B cell (primary cell): Measurements from ENCODE around the gene TIAM2.

Experiments
- EZH2 ChIP-seq: IDR thresholded peaks from 2 replicates; pipeline ENCODE4 v1.6.1; 2012; ENCODE audit warnings: borderline replicate concordance, low read depth, mild to moderate bottlenecking, moderate library complexity, low read length; ENCODE audit not compliant: insufficient read depth, poor library complexity, severe bottlenecking
- TF ChIP-seq, protein P1 (sequence below): fragments of 200-600 bp; IDR thresholded peaks from one replicate; pipeline ENCODE4 v1.8.0; 2022; ENCODE audit warnings: antibody characterized with exemption, mild to moderate bottlenecking

DNA sequence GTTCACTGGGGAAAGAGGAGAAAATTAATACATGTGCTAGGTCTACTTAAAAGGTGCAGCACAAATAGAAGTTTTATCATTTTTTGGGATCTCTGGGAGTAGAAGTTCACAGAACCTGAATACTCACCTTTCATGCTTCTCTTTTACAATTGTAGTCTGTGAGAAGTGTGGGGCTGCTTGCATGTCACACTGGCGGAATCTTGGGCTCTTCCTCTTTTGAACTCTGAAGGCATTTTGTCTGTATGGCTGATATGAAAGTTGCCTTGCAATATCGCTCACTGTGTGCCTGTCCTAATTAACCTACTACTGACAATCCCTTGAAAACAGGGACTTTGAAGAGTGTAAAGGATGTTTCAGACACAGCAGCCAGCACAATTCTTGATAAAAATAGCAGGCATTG is 202.8 kb downstream of the TIAM2 start:
- TF ChIP-seq, protein P1, sequence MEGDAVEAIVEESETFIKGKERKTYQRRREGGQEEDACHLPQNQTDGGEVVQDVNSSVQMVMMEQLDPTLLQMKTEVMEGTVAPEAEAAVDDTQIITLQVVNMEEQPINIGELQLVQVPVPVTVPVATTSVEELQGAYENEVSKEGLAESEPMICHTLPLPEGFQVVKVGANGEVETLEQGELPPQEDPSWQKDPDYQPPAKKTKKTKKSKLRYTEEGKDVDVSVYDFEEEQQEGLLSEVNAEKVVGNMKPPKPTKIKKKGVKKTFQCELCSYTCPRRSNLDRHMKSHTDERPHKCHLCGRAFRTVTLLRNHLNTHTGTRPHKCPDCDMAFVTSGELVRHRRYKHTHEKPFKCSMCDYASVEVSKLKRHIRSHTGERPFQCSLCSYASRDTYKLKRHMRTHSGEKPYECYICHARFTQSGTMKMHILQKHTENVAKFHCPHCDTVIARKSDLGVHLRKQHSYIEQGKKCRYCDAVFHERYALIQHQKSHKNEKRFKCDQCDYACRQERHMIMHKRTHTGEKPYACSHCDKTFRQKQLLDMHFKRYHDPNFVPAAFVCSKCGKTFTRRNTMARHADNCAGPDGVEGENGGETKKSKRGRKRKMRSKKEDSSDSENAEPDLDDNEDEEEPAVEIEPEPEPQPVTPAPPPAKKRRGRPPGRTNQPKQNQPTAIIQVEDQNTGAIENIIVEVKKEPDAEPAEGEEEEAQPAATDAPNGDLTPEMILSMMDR = no peak
- no peak for TF ChIP-seq EZH2
